HCT116 (cell line): Measurements from ENCODE around the gene AMOTL2. TPM values are rescaled to one million over a fixed set of nuclear protein-coding genes. Genes with fewer than 3 reads are reported as not detected.
A peak's percentile ranks its signal among the peaks of the same experiment; 100 is the strongest.

Experiments
- ATAC-seq: fragments of 200-7000 bp; cut with Tn5 transposase; 2 replicates; pipeline ENCODE4 v1.9.1; 2020; ENCODE audit warnings: mild to moderate bottlenecking, moderate library complexity
- BruUV-seq: library from RNA; stranded (reverse); fragments of 400-500 nt; replicated peaks from 2 replicates; lab custom pipeline; 2021; lab: Mats Ljungman, UMichigan
- CTCF ChIA-PET: fragments of 300-600 bp; sonication (Branson Sonifier 250); formaldehyde crosslinking; loops from one replicate; lab custom pipeline; 2021; ENCODE audit warnings: antibody characterized with exemption; lab: Charles Lee
- POLR2A ChIA-PET: fragments of 300-600, 350-600 bp; sonication (Branson Sonifier 250); formaldehyde crosslinking; loops from one replicate; lab custom pipeline; 2021; ENCODE audit warnings: antibody characterized with exemption; lab: Charles Lee
- RAD21 ChIA-PET, 2 experiments: fragments of 300-600 bp; sonication (Branson Sonifier 250); formaldehyde crosslinking; loops; one replicate each; lab custom pipeline; 2023; ENCODE audit warnings: low total read pairs in 2 of 2; ENCODE audit not compliant: uncharacterized antibody in 2 of 2, unreplicated experiment in 2 of 2, low non-redundant PET in 1 of 2; lab: Charles Lee
- DNase-seq: peaks from one replicate; pipeline ENCODE4 v3.0.0-alpha.2; 2010; ENCODE audit warnings: low read depth, low spot score
- H2AFZ ChIP-seq: fragments of 200-600 bp; shearing (Covaris generic), sonication (generic); 2 replicates; pipeline ENCODE4 v1.6.1; 2017; ENCODE audit warnings: low read depth, mixed run types, mixed read lengths, antibody characterized with exemption, low read length; ENCODE audit not compliant: poor library complexity, severe bottlenecking
- H3K27ac ChIP-seq: 2 replicates; pipeline ENCODE4 v1.5.1; 2012; ENCODE audit warnings: low read depth, low read length
- H3K27me3 ChIP-seq: fragments of 200-600 bp; sonication (generic); 2 replicates; pipeline ENCODE4 v1.6.1; 2016; ENCODE audit warnings: mixed run types, low read length, mixed read lengths; ENCODE audit not compliant: insufficient read depth
- H3K36me3 ChIP-seq, 2 experiments: fragments of 200-500 bp in 1 of 2; fragments of 200-600 bp in 1 of 2; sonication (Bioruptor generic) in 1 of 2; sonication (generic) in 1 of 2; 2 replicates each; pipeline versions ENCODE4 v1.5.1 to v1.6.1; 2014 to 2016; ENCODE audit warnings: low read length in 2 of 2, inconsistent platforms in 1 of 2, mixed read lengths in 1 of 2, mixed run types in 1 of 2; ENCODE audit not compliant: insufficient read depth in 2 of 2, control insufficient read depth in 1 of 2
- H3K4me1 ChIP-seq, 2 experiments: fragments of 200-600 bp in 1 of 2; sonication (generic) in 1 of 2; 2 replicates each; pipeline versions ENCODE4 v1.5.1 to v1.6.1; 2012 to 2017; ENCODE audit warnings: low read length in 2 of 2, inconsistent platforms in 1 of 2, mild to moderate bottlenecking in 1 of 2, mixed read lengths in 1 of 2, mixed run types in 1 of 2, moderate library complexity in 1 of 2; ENCODE audit not compliant: insufficient read depth in 2 of 2, control insufficient read depth in 1 of 2
- H3K4me2 ChIP-seq: fragments of 200-600 bp; sonication (generic); 2 replicates; pipeline ENCODE4 v1.6.1; 2017; ENCODE audit warnings: mixed run types, low read length, mixed read lengths
- H3K4me3 ChIP-seq, 2 experiments: fragments of 200-600 bp in 1 of 2; sonication (generic) in 1 of 2; replicated peaks in 1 of 2; 2 replicates each; pipeline ENCODE4 v1.5.1; 2011 to 2016; ENCODE audit warnings: low read length in 2 of 2, control low read depth in 1 of 2, low read depth in 1 of 2, mild to moderate bottlenecking in 1 of 2, mixed read lengths in 1 of 2, mixed run types in 1 of 2
- H3K79me2 ChIP-seq: fragments of 200-600 bp; sonication (generic); 2 replicates; pipeline ENCODE4 v1.6.1; 2017; ENCODE audit warnings: mild to moderate bottlenecking, mixed run types, low read length, moderate library complexity, mixed read lengths; ENCODE audit not compliant: insufficient read depth
- H3K9ac ChIP-seq: fragments of 200-600 bp; sonication (generic); 2 replicates; pipeline ENCODE4 v1.6.1; 2016; ENCODE audit warnings: low read length, mixed read lengths
- H3K9me2 ChIP-seq: fragments of 200-600 bp; sonication (generic), shearing (Covaris generic); 2 replicates; pipeline ENCODE4 v1.6.1; 2017; ENCODE audit warnings: mixed run types, mild to moderate bottlenecking, moderate library complexity; ENCODE audit not compliant: insufficient read depth
- H3K9me3 ChIP-seq, 2 experiments: fragments of 200-500 bp in 1 of 2; fragments of 200-600 bp in 1 of 2; sonication (Bioruptor generic) in 1 of 2; sonication (generic) in 1 of 2; 2 replicates each; pipeline ENCODE4 v1.6.1; 2014 to 2017; ENCODE audit warnings: low read length in 2 of 2, mixed read lengths in 2 of 2, inconsistent platforms in 1 of 2, low read depth in 1 of 2, mild to moderate bottlenecking in 1 of 2, mixed run types in 1 of 2, moderate library complexity in 1 of 2; ENCODE audit not compliant: control insufficient read depth in 1 of 2, insufficient read depth in 1 of 2
- H4K20me1 ChIP-seq: fragments of 200-600 bp; sonication (generic), shearing (Covaris generic); 2 replicates; pipeline ENCODE4 v1.6.1; 2017; ENCODE audit warnings: mixed run types, mild to moderate bottlenecking, moderate library complexity; ENCODE audit not compliant: insufficient read depth
- CBX3 ChIP-seq: IDR thresholded peaks from 2 replicates; pipeline ENCODE4 v1.6.1; 2012; ENCODE audit warnings: low read depth
- CTCF ChIP-seq, 3 experiments: fragments of 200-600 bp in 1 of 3; sonication (generic) in 1 of 3; IDR thresholded peaks in 2 of 3; conservative IDR thresholded peaks in 1 of 3; 2 replicates each; pipeline ENCODE4 v1.5.1; 2012 to 2017; ENCODE audit warnings: low read depth in 2 of 3, low read length in 2 of 3, antibody characterized with exemption in 1 of 3, borderline replicate concordance in 1 of 3, control low read depth in 1 of 3, mild to moderate bottlenecking in 1 of 3, mixed read lengths in 1 of 3, mixed run types in 1 of 3, moderate library complexity in 1 of 3; ENCODE audit not compliant: insufficient read depth in 1 of 3
- EGR1 ChIP-seq: IDR thresholded peaks from 2 replicates; pipeline ENCODE4 v1.6.1; 2012; ENCODE audit warnings: low read depth
- EZH2phosphoT487 ChIP-seq: fragments of 200-600 bp; IDR thresholded peaks from 2 replicates; pipeline ENCODE4 v1.6.1; 2018; ENCODE audit warnings: antibody characterized with exemption, borderline replicate concordance
- JUND ChIP-seq: IDR thresholded peaks from 2 replicates; pipeline ENCODE4 v1.6.1; 2012
- REST ChIP-seq: IDR thresholded peaks from 2 replicates; pipeline ENCODE4 v1.6.1; 2012; ENCODE audit warnings: low read depth
- SIN3A ChIP-seq: IDR thresholded peaks from 2 replicates; pipeline ENCODE4 v1.6.1; 2012; ENCODE audit warnings: low read depth
- SP1 ChIP-seq: IDR thresholded peaks from 2 replicates; pipeline ENCODE4 v1.6.1; 2012; ENCODE audit warnings: low read depth
- SRF ChIP-seq: IDR thresholded peaks from 2 replicates; pipeline ENCODE4 v1.6.1; 2012; ENCODE audit warnings: low read depth
- ZBTB33 ChIP-seq: IDR thresholded peaks from 2 replicates; pipeline ENCODE4 v1.6.1; 2011; ENCODE audit warnings: mild to moderate bottlenecking, low read length, moderate library complexity; ENCODE audit not compliant: insufficient replicate concordance; ENCODE audit errors: extremely low read depth
- ZFX ChIP-seq: fragments of 450-650 bp; IDR thresholded peaks from 2 replicates; pipeline ENCODE4 v1.6.1; 2017
- ZNF274 ChIP-seq: fragments of 200-500 bp; sonication (Bioruptor generic); IDR thresholded peaks from 2 replicates; pipeline ENCODE4 v1.6.1; 2014; ENCODE audit warnings: mild to moderate bottlenecking, low read depth, low read length, inconsistent platforms
- intact Hi-C: fragments of 100-400 bp; cut with micrococcal nuclease; formaldehyde crosslinking; loops from 2 replicates; pipeline ENCODE4 v1.10.0; 2022
- total RNA-seq: library from RNA; stranded (reverse); gene quantifications from one replicate; pipeline ENCODE4 v1.2.1, GENCODE V29; 2021; ENCODE audit not compliant: unreplicated experiment

AMOTL2 gene
- total RNA-seq, 1 experiment from 2014 or later, result 54.0 TPM

GRCh38 chr3:134331811-134332199 lies 42.4 kb downstream of the AMOTL2 start:
- peak overlapping the region; percentile 42 for H3K4me2 ChIP-seq

More at GRCh38 chr3:134331811-134332199, 42.4 kb downstream of the AMOTL2 start:
- ChIA-PET RAD21 (no interaction called here), CTCF (no interaction called here), POLR2A (interaction anchor here (1.8 kb wide), 1 partner anchor 33 kb away, joined by 4 read pairs; no protein-coding TSS in a partner anchor)
- no TSS peak for BruUV-seq
- ATAC-seq (no peak), DNase-seq (no peak)
- TF ChIP-seq REST (no peak), ZFX (no peak), SIN3A (no peak), ZNF274 (no peak), SRF (no peak), SP1 (no peak), CBX3 (no peak), ZBTB33 (no peak), EGR1 (no peak), JUND (no peak), EZH2phosphoT487 (no peak), CTCF (IDR thresholded peaks at IDR 0.05 in 2 of 3, conservative IDR thresholded peaks at IDR 0.05 in 1 of 3; ENCODE audit: borderline replicate concordance in 1 of 3, insufficient read depth in 1 of 3, low read depth in 2 of 3, low read length in 2 of 3) (no peak)
- Histone ChIP-seq H3K4me3 (no peak overlapping the region), H2AFZ (no peak overlapping the region), H3K36me3 (no peaks in the 10 kb centered on the region), H3K9me3 (no peaks in the 10 kb centered on the region), H3K79me2 (no peaks in the 10 kb centered on the region), H3K9me2 (no peaks in the 10 kb centered on the region), H3K27me3 (no peaks in the 10 kb centered on the region), H3K27ac (no peak overlapping the region), H3K4me1 (peaks cover 49 to 94% of the 10 kb centered on the region in 2 experiments), H3K9ac (no peak overlapping the region), H4K20me1 (no peaks in the 10 kb centered on the region)
- intact Hi-C loops, result no loop called here
